GM19023 (cell line): Measurements from ENCODE around the gene GABARAPL1.
"Not testable (repeated sequence)": the region's sequence is repeated elsewhere in the genome, so short reads cannot be mapped to it uniquely, and the experiment has no call there.

Source experiments
- ATAC-seq: cut with Tn5 transposase; IDR thresholded peaks from one replicate; pipeline ENCODE4 v1.9.1; 2021; ENCODE audit warnings: mild to moderate bottlenecking, moderate library complexity; ENCODE audit not compliant: unreplicated experiment

GABARAPL1 gene

DNA sequence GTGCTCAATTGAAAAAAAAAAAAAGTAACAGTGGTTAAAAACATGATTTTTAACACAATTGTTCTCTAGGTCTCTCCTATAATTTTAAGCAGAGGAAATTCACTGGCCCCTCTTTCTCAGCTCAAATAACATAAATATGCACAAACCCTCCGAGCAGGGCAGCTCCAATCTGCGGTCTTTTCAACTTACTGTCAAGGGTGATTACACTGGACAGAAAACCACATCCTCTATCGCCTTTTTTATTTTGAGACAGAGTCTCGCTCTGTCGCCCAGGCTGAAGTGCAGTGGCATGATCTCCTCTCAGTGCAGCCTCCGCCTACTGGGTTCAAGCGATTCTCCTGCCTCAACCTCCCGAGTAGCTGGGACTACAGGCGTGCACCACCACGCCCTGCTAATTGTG lies 16.5 kb upstream of the GABARAPL1 start:
- no peak for ATAC-seq

DNA sequence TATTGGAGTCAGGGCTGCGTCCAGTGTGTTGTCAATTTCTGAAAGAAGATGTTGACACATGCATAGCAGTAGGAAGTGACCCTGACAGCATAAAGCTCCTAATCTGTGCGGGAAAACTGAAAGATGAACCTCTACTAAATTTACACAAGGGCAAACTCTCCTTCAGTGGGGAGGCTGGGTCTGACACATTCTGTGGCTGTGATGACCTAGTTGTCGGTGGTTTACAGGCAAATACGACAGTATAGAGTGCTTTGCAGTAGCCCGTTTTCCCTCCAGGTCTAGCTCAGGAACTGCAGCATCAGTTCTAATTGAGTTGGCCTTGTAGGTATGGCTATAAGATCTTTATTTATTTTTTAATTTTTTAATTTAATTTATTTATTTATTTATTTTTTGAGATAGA lies 14.8 kb upstream of the GABARAPL1 start:
- no peak for ATAC-seq

DNA sequence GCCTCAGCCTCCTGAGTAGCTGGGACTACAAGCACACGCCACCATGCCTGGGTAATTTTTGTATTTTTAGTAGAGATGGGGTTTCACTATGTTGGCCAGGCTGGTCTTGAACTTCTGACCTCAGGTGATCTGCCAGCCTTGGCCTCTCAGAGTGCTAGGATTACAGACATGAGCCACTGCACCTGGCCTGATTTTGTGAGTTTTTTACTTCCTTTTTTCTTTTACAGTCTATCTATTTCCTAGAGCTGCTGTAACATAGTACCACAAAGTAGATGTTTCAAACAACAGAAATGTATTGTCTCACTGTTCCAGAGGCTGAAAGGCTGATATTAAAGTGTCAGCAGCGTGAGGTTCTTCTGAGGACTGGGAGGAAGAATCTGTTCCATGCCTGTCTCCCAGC lies 8.2 kb upstream of the GABARAPL1 start:
- not testable (repeated sequence) for ATAC-seq

DNA sequence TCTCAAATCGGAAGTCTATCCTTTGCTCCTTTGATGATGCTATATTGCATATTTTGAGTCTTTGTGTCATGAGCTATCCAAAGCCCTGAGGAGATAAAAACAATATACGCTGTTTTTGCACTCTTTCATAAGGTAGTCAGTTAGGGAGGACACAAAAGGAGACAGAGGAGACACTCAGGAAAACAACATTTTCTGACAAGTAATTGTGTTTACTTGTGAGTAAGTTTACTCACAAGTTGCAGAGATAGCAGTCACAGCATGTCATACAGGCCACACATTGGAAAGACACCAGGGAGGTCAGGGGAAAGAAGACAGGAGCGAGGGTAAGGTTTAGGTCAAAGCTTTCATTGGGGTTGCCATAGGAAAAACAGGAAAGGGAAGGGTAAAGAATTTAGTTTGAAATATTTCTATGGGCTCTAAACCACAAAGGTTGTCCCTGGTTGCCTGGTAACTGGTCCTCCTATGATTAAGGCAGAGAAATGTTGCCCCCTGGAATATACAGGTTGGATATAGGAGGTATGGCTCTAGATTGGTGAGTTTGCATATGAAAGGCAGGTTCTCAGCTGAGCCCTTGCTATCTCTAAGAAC lies 7.4 kb upstream of the GABARAPL1 start:
- ATAC-seq: no peak

DNA sequence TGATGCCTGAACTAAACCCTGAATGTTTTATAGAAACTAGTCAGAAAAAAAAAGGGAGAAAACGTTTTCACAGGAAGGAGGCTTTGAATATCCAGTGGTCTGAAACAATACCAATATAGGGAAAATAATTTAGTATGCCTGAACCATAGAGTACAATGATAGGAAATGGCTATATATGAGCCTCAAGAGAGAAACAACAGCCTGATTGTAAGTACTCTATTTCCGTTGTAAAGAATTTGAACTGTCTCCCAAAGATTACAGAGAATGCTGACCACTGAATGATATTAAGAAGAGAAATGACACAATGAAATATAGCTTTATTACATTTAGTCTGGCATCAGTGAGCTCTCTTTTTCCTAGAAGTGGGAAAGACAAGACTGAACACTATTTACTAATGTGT lies 5.5 kb upstream of the GABARAPL1 start:
- ATAC-seq: no peak

DNA sequence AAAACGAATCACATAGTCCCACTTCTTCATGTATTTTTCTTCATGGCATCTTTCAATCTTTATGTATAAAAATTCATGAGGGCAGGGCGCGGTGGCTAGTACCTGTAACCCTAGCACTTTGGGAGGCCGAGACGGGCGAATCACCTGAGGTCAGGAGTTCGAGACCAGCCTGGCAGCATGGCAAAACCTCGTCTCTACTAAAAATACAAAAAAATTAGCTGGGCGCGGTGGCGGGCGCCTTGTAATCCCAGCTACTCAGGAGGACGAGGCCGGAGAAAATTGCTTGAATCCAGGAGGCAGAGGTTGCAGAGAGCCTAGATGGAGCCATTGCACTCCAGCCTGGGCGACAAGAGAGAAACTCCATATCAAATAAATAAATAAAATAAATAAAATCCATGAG lies 2.5 kb upstream of the GABARAPL1 start:
- no peak for ATAC-seq

DNA sequence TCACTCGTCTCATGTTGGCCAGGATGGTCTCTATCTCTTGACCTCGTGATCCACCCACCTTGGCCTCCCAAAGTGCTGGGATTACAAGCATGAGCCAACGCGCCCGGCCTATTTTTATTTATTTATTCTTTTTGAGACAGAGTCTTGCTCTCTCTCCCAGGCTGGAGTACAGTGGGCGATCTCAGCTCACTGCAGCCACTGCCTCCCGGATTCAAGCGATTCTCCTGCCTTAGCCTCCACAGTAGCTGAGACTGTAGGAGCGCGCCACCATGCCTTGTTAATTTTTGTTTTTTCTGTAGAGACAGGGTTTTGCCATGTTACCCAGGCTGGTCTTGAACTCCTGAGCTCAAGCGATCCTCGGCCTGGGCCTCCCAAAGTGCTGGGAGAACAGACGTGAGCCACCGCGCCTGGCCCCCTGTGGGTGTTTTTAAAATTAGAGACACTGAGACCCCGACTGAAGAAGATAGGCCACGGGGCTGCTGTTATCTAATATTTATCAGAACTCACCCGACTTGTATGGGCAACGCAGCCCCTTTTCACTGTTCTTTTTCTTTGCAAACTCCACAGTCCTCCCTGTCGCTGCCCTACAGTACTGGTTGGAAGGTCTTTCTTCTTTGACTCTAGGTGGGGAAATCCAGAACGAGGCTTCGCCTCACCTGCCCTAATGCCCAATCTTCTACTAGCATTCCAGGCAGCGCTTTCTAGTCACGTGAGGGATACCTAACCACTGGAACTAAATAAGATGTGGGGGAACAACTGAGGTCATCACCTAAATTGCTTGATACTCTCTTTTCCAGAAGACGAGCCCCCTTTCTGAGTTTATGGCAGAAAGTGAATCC lies 1.4 kb upstream of the GABARAPL1 start:
- ATAC-seq: no peak

DNA sequence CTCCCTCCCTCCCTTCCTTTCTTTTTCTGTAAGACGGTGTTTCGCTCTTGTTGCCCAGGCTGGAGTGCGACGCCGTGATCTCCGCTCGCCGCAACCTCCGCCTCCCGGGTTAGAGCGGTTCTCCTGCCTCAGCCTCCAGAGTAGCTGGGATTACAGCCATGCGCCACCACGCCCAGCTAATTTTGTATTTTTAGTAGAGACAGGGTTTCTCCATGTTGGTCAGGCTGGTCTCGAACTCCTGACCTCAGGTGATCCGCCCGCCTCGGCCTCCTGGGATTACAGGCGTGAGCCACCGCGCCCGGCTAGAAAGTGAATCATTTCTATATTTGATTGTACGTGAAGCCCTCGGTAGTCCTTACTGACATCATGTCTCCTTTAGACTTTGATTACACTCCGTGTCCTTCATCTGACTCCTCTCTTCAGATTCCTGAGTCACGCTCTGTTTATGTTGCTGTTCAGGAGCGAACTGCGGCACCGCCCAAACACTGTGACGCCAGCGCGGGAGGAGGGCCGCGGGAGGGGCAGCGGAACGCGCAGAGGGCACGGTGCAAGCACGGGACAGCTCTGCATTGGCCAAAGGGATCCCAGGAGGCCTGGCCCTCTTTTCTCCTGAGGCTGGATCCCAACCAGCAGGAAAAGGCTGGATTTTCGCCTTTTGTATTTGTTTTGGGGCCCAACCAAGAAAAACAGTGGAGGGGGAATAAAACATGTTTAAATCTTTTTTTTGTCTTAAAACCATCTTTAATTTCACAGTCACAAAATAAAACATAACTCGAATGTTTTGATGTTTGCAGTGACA lies 538 bp upstream of the GABARAPL1 start:
- peak; percentile 59 for ATAC-seq

DNA sequence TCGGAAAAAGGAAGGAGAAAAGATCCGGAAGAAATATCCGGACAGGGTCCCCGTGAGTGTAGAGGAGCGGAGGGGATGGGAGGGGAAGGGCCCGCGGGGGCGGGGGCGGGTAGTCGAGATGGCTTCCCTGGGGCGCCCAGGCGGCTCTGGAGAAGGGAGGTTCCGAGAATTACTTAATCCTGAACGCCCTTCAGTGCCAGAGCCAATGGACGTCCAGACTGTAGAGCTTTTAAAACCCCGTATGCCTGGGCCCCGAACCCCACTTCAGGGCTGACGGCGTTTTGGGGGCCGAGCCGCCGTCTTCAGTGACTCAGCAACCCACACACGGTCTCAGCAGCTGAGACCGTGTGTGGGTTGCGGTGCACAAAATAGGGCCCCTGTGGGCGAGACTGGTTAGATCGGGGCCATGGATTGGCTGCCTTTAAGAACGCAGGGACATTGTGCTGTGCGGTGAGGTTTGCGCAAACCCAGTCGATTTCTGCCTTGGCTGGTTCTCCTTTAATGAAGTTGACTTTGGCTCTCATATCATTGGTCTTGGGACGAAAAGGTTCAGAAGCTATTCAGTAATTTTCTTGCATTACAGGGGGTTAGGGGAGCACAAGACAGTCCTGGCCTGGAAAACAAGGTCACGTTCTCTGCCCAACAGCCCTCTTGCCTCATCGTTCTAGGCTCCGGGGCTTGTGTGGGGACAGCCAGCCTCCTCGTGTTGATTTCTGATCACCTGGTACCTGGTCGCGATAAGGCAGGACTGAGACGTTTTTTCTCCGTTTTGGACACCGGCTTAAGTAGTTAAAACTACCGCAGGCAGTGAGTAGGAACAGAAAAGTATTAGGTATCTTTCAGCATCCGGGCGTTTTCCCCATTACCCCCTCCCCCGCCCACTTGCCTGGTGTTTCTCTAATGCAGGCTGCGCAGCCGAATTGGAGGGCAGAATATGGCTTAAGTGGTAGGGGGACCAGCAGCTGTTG lies 775 bp downstream of the GABARAPL1 start:
- ATAC-seq: peak; percentile 54

DNA sequence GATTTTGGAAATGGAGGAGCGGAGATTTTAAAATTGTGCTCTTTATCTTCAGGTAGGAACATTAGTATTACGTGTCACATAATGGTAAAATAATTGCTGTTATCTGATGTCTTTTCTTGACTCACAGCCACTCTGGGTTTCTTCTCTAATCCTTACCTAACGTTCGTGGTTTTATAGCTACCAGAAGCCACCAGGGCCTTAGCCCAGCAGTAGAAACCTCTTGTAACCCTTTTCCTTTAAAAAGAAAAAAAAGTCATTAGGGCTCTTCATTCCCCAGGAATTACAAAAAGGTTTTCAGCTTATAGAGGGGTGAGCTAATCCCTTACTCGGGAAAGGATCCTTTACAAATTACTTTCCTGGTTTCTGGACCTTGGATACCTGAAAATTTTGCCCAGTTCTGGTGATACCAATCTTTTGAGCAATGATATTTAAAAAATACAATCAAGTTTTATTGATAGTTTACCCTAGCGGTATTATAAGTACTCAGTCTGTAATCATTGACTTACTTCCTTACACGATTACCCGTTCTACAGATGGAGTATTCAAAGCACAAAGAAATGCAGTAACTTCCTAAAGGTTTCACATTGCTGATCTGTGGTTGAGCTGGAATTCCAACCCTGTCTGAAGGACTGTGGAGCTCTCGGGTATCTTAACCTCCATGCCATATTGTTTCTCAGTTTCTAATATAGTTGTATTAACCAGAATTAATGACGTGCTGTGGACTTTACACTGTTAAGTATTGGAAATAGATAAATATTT lies 1.6 kb downstream of the GABARAPL1 start:
- no peak for ATAC-seq

DNA sequence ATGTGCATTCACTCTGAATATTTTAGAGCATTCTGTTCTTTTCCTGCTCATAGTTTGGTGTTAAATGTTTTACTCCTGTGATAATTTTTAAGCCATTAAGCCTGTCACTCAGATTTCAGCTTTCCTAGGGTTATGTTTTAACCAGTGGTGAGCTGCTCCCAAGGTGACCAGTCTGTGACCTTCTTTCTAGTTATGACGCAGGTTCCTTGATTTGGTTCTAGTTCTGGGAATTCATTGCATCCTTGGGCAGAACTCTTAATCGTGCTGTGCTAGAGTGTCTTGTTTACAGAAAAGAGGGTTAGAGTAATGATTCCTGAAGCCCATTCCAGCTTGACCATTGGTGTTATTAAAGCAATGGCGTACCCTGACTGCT lies 2.2 kb downstream of the GABARAPL1 start:
- ATAC-seq: no peak

DNA sequence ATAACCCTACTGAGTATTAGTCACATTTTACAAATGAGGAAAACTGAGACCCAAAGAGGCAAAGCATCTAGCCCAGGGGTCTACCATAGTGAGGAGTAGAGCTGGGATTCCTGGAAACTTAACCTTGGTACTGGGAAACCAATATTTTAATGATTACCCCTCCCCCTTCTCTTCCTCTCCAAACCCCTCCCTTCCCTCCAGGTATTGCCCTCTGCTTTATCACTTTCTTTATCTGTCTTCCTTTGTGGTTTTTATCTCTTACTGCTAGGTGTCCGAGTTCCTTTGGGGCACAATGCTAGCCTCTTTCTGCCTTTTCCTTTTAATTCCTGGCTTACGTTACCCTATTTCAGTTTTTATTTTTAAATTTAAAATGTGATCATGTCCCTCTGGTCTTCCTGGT lies 2.8 kb downstream of the GABARAPL1 start:
- no peak for ATAC-seq

DNA sequence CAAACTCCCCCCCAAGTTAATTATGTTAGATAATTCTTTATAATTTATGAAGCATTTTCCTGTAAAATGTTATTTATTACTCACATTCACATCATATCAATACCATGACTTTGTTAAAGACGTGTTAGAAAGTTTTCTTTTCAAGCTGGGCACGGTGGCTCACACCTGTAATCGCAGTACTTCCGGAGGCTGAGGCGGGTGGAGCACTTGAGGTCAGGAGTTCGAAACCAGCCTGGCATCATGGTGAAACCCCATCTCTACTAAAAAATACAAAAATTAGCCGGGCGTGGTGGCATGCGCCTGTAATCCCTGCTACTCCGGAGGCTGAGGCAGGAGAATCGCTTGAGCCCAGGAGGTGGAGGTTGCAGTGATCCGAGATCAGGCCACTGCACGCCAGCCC lies 3.3 kb downstream of the GABARAPL1 start:
- not testable (repeated sequence) for ATAC-seq

DNA sequence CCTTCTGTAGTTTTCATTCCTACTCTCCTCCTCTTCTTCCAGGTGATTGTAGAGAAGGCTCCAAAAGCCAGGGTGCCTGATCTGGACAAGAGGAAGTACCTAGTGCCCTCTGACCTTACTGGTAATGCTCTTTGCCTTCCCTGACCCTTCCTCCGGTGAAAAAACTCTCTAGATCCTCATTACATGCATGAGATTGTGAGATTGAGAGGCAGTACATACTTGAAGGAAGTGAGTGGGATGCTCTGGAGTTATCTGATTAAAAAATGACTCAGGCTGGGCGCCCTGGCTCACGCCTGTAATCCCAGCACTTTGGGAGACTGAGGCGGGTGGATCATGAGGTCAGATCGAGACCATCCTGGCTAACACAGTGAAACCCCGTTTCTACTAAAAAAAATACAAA lies 5.3 kb downstream of the GABARAPL1 start:
- no peak for ATAC-seq

DNA sequence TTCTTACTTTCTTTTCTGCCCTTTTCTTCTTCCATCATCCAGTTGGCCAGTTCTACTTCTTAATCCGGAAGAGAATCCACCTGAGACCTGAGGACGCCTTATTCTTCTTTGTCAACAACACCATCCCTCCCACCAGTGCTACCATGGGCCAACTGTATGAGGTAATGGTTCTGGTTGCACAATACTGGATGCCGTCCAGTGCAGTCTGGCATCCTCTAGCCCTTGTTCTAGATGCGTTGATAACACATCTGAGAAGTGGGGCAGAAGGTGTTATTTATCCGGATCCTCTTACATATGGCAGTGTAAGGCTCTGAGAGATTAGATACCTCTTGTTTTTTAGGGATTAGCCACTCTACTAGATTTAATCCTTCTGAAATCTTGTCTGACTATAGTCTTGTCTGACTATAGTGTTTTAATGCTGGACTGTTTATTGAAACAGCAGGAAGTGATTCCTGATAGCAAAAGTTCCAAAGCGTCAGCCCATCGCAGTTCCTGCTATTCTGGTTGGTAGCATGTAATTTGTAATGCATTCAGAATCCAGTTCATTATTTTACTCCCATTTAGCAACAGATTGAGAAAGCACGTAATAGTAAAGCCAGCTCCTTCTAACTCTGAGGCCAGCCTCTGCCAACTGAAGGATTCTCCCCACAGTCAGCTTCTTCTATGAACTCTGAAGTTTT lies 7.9 kb downstream of the GABARAPL1 start:
- no peak for ATAC-seq

DNA sequence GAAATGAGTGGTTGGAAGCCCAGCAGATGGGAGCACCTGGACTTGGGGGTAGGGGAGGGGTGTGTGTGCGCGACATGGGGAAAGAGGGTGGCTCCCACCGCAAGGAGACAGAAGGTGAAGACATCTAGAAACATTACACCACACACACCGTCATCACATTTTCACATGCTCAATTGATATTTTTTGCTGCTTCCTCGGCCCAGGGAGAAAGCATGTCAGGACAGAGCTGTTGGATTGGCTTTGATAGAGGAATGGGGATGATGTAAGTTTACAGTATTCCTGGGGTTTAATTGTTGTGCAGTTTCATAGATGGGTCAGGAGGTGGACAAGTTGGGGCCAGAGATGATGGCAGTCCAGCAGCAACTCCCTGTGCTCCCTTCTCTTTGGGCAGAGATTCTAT lies 9.2 kb downstream of the GABARAPL1 start:
- no peak for ATAC-seq

DNA sequence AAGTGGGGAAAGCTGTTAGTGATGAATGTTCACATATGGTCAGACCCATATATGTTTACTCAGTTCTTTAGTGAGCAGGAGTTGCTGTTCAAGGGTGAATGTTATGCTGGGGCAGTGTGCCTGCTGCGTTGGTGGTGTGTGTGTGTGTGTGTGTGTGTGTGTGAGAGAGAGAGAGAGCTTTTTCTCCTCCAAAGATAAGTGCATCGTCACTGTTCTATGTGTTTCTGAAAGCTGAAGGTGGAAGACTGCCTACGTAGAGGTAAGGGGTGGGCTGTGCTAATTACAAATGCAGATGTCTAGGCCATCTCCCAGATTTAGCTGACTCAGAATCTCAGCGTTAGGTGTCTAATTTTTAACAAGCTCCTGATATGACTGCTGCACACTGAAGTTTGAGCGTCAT lies 10.5 kb downstream of the GABARAPL1 start:
- no peak for ATAC-seq

DNA sequence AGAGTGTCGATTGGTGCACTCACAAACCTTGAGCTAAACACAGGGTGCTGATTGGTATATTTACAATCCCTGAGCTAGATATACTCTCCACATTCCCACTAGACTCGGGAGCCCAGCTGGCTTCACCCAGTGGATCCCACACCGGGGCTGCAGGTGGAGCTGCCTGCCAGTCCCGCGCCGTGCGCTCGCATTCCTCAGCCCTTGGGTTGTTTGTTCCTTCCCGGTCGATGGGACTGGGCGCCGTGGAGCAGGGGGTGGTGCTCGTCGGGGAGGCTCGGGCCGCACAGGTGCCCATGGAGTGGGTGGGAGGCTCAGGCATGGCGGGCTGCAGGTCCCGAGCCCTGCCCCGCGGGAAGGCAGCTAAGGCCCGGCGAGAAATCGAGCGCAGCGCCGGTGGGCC lies 12.7 kb downstream of the GABARAPL1 start:
- not testable (repeated sequence) for ATAC-seq

DNA sequence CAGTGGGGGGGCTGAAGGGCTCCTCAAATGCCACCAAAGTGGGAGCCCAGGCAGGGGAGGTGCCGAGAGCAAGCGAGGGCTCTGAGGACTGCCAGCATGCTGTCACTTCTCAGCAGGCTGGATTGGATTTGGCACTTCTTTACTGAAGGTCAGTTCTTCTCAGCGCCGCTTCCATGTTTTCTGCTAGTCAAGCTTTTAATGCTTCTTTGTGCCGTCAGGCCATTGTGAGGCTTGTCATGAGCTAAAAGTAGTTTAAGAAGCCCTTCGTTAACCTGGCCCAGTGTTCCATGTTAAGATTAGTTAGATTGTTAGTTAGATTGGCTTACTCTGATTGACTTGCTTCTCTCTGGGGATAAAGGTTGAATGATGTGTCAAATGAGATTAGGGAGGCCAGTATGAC lies 13.4 kb downstream of the GABARAPL1 start:
- no peak for ATAC-seq
